GM21367 (cell line): ENCODE results near the gene MTMR10.
A peak's percentile ranks its signal among the peaks of the same experiment; 100 is the strongest.

Experiments
- ATAC-seq: cut with Tn5 transposase; IDR thresholded peaks from one replicate; pipeline ENCODE4 v1.9.1; 2021; ENCODE audit not compliant: unreplicated experiment

MTMR10 gene

DNA sequence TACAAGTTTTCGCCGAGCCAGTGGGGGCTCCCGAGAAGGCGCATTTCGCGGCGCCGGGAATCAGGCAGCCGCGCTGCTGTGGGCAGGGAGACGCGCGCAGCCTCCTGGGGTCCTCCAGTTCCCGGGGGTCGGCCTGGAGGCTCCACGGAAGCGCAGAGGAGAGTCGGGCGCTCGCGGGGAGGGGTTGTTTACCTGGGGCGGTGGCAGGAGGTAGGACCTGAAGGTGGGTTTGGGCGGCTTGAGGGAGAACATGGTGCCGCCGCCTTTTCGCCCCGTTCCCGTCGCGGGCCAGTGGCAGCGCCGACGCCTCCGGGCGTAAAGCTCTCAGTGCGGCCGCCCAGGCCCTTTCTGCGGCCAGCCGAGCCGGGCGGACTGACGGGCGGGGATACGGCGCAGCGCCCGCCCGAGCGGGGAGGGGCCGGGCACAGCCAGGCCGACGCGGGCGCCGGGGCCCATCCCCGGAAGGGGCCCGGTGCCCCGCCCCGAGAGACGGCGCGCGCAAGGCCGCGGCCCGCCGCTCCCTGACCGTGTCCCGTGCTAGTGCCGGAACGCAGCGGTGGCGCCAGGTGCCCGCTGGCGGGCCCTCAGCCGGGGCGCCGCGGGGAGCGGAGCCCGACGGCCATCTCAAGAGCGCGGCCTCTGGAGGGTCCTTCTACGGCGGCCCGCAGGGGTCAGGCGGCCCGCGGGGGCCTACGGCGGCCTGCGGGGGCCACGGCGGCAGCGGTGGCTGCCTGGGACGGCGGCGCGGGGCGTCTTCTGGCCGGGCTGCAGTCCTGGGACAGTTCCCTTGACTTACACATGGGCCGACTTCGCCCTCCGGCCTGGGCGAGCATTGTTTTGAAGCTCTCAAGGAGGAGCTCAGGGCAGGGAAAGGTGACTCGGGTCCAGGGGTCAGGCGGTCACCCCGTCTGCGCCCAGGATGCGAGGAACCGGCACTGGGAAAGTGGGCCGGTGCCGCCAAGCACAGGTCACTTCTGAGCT lies at the start of gene MTMR10:
Gene MTMR10, minus strand, starts transcription at position 374 of the 981 bp plus-strand sequence. Its CDS starts 122 bp downstream, at position 252.
- ATAC-seq = peak; percentile 87

- no peak for ATAC-seq
These were observed 49.2 kb upstream of the MTMR10 start for GRCh38 chr15:31040611-31041010.

DNA sequence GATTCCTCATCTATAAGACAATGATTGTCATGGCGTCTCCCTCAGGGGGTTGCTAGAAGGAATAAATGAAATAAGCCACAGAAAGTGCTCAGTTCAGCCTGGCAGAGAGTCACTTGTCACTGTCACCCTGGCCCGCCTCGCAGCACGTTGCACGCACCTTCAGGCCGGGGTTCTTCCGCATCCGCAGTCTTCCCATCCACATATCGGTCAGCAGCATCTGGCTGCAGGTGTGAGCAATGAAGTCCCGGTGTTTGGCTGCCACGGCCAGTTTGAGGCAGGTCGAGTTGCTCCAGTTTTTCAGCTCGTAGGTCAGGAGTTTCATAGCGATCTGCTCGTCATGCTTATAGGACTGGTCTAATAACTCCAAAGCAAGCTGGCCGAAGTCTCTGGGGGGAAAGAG lies 48.5 kb upstream of the MTMR10 start:
- ATAC-seq = no peak

GRCh38 chr15:31037731-31038477 lies 46.5 kb upstream of the MTMR10 start:
- ATAC-seq = no peak

DNA sequence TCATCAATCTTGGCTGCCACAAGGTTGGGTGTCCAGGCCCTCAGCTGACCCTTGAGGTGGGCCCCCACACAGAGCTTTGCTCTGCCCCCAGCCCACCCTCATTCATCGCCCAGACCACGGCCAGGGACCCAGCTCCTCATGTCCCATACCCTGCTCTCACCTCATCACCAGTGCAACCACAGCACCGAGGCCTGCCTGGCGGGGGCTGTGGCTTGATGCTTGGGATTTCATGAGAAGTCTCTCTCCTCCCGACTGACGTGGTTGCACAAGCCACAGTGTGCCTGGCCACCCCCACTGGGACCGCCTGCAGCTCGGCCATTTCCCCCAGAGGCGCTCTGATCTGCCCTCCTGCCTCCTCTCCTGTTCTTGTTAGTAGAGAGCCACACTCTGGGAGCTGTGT lies 45.4 kb upstream of the MTMR10 start:
- ATAC-seq = no peak

DNA sequence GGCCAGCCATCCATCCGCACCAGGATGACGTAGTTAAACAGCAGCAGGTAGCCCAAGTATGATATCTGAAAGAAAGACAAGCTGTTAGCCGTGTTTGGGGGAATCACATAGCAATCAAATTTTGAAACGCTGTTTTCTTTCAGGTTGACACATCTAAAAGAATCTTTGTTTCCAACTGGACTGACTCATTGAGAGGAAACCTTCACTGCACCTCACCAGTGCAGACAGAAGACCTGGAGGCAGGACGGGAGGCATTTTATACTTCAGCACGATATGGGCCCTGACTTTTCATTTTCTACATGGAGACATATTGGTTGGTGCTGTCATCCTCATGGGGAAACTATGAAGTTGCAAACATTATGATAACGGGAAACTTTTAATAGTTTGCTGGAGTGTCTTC lies 44.2 kb upstream of the MTMR10 start:
- ATAC-seq = no peak

DNA sequence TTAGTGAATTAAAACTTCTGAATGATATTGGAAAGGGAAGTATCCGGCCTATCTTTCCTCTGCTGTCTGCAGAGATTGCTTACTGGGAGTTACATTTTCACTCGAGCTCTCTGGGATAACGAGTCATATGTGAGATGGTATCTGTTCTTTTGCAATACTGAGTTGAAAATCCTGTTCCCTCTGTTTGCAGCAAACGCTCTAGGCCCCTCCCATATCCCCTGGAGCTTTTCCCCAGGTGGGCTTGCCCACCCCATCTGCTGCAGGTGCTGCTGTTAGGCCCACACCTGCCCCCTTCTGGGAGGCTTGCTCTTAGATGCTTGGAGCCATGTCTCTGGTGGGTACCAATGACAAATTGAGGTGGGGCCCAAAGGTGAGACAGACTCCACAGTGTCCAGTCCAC lies 42.7 kb upstream of the MTMR10 start:
- ATAC-seq = no peak

DNA sequence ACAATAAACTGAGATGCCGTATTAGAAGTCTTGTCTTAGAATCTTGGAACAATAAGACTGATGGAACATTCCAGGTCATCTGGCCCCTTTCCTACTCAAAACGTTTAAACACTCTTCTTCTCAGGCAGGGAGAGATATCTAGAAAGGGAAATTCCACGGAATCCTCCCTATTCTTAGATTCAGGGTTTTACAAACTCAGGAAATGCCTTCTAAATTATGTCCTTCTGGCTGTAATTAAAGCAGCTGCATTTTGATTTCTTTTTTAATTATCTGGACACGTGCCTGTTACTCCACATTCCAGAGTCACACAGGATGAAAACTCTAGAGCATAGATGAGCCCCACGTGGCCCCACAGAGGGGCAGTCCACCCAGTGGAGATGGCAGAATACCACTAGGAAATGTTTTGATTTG lies 41.5 kb upstream of the MTMR10 start:
- ATAC-seq = no peak

GRCh38 chr15:31031471-31032067 lies 40.1 kb upstream of the MTMR10 start:
- peak; percentile 84 for ATAC-seq

- ATAC-seq = no peak
These were observed 36.6 kb upstream of the MTMR10 start for GRCh38 chr15:31027910-31028578.

DNA sequence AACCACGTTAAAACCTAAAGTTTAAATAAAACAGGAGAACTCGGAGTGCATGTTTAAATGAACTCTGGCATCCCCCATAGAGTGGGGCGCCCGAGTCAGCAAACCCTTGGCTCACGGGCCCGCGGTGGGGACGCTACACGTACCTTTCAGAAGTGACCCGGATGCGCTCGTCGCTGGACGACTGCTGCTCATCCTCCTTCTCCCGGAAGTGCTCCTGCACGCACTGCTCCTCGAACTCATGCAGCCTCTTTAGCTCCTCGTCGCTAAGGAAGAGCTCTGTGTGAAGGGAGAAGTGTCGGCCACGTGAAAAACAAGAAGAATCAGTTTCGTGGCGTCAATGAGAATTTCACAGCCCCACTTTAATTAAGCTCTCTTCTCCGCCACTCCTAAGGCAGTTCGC lies 34.6 kb upstream of the MTMR10 start:
- ATAC-seq = no peak

DNA sequence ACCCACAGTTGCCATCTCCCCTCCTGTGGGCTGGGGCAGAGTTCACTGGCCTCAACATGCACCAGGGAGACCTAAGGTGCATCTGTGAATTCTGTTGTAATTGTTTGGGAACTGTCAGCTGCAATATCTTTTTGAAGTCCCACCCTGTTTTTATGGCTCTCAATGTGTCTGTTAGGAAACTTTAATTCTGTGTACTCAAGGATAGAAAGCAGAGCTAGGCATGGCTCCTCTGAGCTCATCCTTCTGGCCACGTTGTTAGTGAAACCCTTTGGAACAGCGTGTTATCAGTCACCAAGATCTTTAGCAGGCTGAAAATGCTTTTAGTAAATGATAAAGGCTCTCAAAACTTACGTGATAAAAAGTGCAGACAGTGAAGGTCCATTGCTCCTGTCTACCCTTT lies 33.6 kb upstream of the MTMR10 start:
- no peak for ATAC-seq

GRCh38 chr15:31024330-31024729 lies 32.9 kb upstream of the MTMR10 start:
- no peak for ATAC-seq

DNA sequence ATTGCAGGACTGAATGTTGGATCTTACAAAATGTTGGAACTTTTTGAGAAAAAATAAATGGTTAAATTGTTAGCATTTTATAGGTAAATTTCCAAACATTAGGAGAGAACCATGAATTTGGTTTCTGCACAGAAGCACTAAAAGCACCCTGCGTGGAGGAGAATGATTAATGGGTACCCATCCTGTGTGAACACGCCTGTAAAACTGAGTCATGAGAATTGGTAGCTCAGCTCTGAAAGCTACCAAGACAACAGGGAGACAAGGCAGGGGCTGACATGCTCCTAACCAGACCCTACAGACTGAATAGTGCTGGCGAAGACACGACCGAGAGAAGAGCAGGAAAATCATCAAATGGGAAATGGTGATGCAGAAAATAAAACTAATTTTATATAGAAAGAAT lies 32.4 kb upstream of the MTMR10 start:
- no peak for ATAC-seq

DNA sequence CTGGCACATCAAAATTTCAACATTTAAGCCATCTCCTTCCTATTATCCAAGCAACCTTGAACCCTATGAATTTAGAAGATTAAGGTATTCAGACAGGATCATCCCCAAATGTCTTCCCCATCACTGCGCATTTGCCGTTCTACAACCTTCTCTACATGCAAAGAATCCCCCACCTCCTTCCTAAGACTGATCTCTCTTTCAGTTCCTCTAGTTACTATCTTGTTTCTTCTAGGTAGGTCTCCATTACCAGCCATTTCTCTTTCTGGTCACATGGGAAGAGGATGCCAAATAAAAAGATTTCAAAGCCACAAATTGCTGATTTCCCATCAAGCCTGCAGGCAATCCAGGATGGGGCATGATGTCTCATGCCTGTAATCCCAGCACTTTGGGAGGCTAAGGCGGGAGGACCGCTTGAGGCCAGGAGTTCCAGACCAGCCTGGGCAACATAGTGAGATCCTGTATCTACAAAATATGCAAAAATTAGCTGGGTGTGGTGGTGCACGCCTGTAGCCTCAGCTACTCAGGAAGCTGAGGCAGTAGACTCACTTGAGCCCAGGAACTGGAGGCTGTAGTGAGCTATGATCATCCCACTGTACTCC lies 29.7 kb upstream of the MTMR10 start:
- no peak for ATAC-seq

DNA sequence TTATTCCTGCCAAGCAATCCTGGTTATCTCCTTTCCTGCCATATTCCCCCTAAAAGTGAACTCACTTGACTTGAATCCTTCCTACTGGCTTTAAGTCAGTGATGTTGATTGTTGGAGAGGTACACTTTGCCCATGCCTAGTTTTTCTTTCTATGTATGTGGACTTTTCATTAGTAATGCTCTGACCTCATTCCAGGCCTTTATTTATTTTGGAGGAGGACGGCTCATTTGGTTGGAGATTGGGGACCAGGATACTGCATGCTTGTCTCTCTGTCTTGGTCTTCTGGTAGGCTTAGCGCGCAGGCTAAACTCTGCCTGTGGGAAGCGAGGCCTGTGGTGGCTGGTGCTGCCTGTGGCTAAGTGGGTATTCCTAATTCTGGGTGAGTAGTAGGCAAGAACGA lies 29.1 kb upstream of the MTMR10 start:
- no peak for ATAC-seq

- no peak for ATAC-seq
These were observed 28.6 kb upstream of the MTMR10 start for GRCh38 chr15:31019986-31020385.

GRCh38 chr15:31017311-31017710 lies 25.9 kb upstream of the MTMR10 start:
- no peak for ATAC-seq

- no peak for ATAC-seq
These were observed 25.1 kb upstream of the MTMR10 start for GRCh38 chr15:31016446-31016915.

- ATAC-seq = no peak
These were observed 23.1 kb upstream of the MTMR10 start for GRCh38 chr15:31014608-31014925.
